Tibial nerve (tissue), 3 donors: ENCODE data around the gene PANX1.

Experiments
- CTCF ChIP-seq, 5 experiments: fragments of 200-600 bp in 3 of 5; fragments of 450-650 bp in 2 of 5; sonication (generic) in 3 of 5; IDR thresholded peaks; one replicate each; pipeline ENCODE4 v1.5.1; 2016 to 2019; ENCODE audit warnings: antibody characterized with exemption in 5 of 5, mild to moderate bottlenecking in 3 of 5, moderate library complexity in 2 of 5
- POLR2A ChIP-seq, 2 donors: fragments of 450-650 bp; IDR thresholded peaks; one replicate each; pipeline ENCODE4 v1.6.1; 2017; ENCODE audit warnings: antibody characterized with exemption in 2 of 2, mild to moderate bottlenecking in 2 of 2, moderate library complexity in 2 of 2

GRCh38 chr11:94218372-94218771, 89.7 kb downstream of the PANX1 start:
- no peak for TF ChIP-seq POLR2A (IDR thresholded peaks at IDR 0.05)
- no peak for TF ChIP-seq CTCF (IDR thresholded peaks at IDR 0.05)
